MM.1S (cell line): ENCODE results near the gene VPREB1.
"Not testable (repeated sequence)": the region's sequence is repeated elsewhere in the genome, so short reads cannot be mapped to it uniquely, and the experiment has no call there.

ENCODE experiments used
- DNase-seq: peaks from one replicate; pipeline ENCODE4 v3.0.0-alpha.2; 2015
- H2AFZ ChIP-seq: fragments of 300-600 bp; sonication (generic); 2 replicates; pipeline ENCODE4 v1.6.0; 2016; ENCODE audit warnings: antibody characterized with exemption, low read length
- H3F3A ChIP-seq: fragments of 300-600 bp; sonication (generic); 2 replicates; pipeline ENCODE4 v1.6.1; 2016; ENCODE audit warnings: mild to moderate bottlenecking, antibody characterized with exemption, low read length, moderate library complexity, mixed read lengths; ENCODE audit not compliant: insufficient read depth
- H3K27ac ChIP-seq: fragments of 300-600 bp; sonication (generic); 2 replicates; pipeline ENCODE4 v1.5.1; 2016; ENCODE audit warnings: mild to moderate bottlenecking, low read length
- H3K27me3 ChIP-seq: fragments of 300-600 bp; sonication (generic); replicated peaks from 2 replicates; pipeline ENCODE4 v1.6.0; 2016; ENCODE audit warnings: low read length; ENCODE audit not compliant: insufficient read depth
- H3K36me3 ChIP-seq: fragments of 300-600 bp; sonication (generic); replicated peaks from 2 replicates; pipeline ENCODE4 v1.6.1; 2016; ENCODE audit warnings: mild to moderate bottlenecking, low read length, mixed read lengths; ENCODE audit not compliant: insufficient read depth
- H3K4me1 ChIP-seq: fragments of 300-600 bp; sonication (generic); 2 replicates; pipeline ENCODE4 v1.6.1; 2016; ENCODE audit warnings: low read length, mixed read lengths
- H3K4me2 ChIP-seq: fragments of 300-600 bp; sonication (generic); 2 replicates; pipeline ENCODE4 v1.6.0; 2016; ENCODE audit warnings: low read depth, low read length
- H3K4me3 ChIP-seq: fragments of 300-600 bp; sonication (generic); 2 replicates; pipeline ENCODE4 v1.5.1; 2016; ENCODE audit warnings: low read length, mixed read lengths
- H3K79me2 ChIP-seq: fragments of 300-600 bp; sonication (generic); 2 replicates; pipeline ENCODE4 v1.6.1; 2016; ENCODE audit warnings: mixed run types, low read length, mixed read lengths
- H3K9ac ChIP-seq: fragments of 300-600 bp; sonication (generic); 2 replicates; pipeline ENCODE4 v1.6.1; 2016; ENCODE audit warnings: low read length, mixed read lengths
- H3K9me2 ChIP-seq: fragments of 300-600 bp; sonication (generic); replicated peaks from 2 replicates; pipeline ENCODE4 v1.6.1; 2016; ENCODE audit warnings: mild to moderate bottlenecking, low read length, mixed read lengths; ENCODE audit not compliant: insufficient read depth
- H3K9me3 ChIP-seq: fragments of 300-600 bp; sonication (generic); replicated peaks from 2 replicates; pipeline ENCODE4 v1.6.1; 2016; ENCODE audit warnings: mild to moderate bottlenecking, low read length, mixed read lengths; ENCODE audit not compliant: insufficient read depth
- H4K20me1 ChIP-seq: fragments of 300-600 bp; sonication (generic); 2 replicates; pipeline ENCODE4 v1.6.1; 2016; ENCODE audit warnings: mild to moderate bottlenecking, low read length, moderate library complexity, mixed read lengths; ENCODE audit not compliant: insufficient read depth

The VPREB1 gene

DNA sequence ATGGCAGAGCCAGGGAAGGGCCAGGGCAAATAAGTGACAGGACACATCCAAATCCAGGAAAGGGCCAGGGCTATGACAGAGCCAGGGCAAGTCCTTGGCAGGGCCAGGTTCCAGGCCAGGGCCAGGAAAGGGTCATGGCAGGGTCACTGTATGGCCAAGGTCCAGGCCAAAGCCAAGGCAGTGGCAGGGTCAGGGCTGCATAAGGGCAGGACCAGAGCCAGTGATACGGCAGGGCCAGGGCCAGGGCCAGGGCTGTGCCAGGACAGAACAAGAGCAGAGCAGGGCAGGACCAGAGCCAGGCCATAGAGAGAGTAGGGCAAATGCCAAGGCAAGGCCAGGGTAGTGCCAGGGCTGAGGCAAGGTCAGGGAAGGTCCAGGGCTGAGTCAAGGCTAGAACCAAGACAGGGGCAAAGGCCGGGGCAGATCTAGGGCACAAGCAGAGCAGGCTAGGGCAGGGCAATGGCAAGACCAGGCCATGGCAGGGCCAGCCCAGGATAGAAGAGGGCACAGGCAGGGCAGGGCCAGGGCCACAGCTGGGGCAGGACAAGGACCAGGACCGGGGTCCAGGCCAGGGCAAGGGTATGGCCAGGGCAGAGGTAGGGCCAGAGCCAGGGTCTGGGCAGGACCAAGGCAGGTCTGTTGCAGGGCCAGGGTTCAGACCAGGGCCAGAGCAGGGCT lies 46.7 kb downstream of the VPREB1 start:
- not testable (repeated sequence) for H3K79me2 ChIP-seq, DNase-seq, H3F3A ChIP-seq, H4K20me1 ChIP-seq, H3K27ac ChIP-seq, H3K9ac ChIP-seq, H3K4me2 ChIP-seq, H3K36me3 ChIP-seq, H3K27me3 ChIP-seq, H3K9me2 ChIP-seq, H3K4me1 ChIP-seq, H3K9me3 ChIP-seq, H2AFZ ChIP-seq, H3K4me3 ChIP-seq

DNA sequence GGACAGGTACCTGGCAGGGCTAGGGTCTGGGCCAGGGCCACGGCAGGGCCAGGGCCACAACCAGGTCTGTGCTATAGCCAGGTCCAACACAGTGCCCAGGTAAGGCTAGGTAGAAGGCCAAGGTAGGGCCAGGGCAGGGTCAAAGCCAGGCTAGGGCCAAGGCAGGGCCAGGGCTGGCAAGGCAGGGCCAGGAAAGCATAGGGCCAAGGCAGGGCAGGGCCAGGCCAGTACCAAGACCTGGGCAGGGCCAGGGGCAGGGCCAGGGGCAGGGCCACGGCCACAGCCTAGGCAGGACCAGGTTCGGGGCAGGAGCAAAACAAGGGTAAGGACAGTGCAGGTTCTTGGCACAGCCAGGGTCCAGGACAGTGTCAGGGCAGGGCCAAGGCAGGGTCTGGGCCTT lies 48.1 kb downstream of the VPREB1 start:
- DNase-seq, H3F3A ChIP-seq: not testable (repeated sequence)

DNA sequence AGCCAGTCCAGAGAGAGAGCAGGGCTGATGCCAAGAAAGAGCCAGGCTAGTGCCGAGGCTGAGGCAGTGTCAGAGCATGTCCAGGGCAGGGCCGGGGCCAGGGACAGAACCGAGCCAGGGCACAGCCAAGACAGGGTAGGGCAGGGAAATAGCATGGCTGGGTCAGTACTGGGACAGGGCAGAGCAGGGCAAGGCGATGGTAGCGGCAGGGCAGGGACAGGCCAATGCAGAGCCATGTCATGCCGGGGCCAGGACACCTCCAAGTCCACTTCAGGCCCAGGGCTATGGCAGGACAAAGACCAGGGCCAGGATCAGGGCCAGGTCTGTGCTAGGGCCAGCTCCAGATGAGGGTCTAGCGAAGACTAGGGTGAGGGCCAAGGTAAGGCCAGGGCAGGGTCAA lies 48.9 kb downstream of the VPREB1 start:
- not testable (repeated sequence) for H3F3A ChIP-seq, H3K4me2 ChIP-seq, H3K9me3 ChIP-seq, H3K9ac ChIP-seq, H3K79me2 ChIP-seq, H3K27ac ChIP-seq, H4K20me1 ChIP-seq, DNase-seq, H3K27me3 ChIP-seq, H3K4me3 ChIP-seq, H3K4me1 ChIP-seq, H3K9me2 ChIP-seq, H2AFZ ChIP-seq, H3K36me3 ChIP-seq

More for the DNA sequence above, 48.1 kb downstream of the VPREB1 start:
- not testable (repeated sequence) for H3K27ac ChIP-seq, H3K27me3 ChIP-seq, H3K9me2 ChIP-seq, H3K9ac ChIP-seq, H3K36me3 ChIP-seq, H2AFZ ChIP-seq, H4K20me1 ChIP-seq, H3K4me2 ChIP-seq, H3K9me3 ChIP-seq, H3K4me1 ChIP-seq, H3K79me2 ChIP-seq, H3K4me3 ChIP-seq

DNA sequence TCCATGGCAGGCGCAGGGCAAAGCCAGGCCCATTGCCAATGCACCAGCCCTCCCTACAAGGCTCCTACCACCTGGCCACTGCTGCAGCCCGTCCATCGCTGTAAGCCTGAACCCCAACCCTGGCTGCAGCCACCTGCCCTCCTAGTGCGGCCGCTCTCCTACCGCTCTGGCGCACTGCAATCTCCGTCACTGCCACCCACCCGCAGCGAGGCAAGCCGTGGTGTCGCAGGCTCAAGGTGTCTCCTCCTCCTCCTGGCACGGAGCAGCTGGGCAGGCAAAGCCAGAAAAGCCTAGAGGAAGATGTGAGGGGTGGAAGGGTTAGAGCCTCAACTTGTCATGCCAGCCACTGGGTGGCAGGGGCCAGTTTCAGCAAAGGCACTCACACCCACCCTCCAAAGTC lies 50.1 kb downstream of the VPREB1 start:
- not testable (repeated sequence) for H3K4me1 ChIP-seq, H3K9me2 ChIP-seq, H2AFZ ChIP-seq, DNase-seq, H3K9me3 ChIP-seq, H3K27ac ChIP-seq, H3K36me3 ChIP-seq, H3K27me3 ChIP-seq, H3K4me2 ChIP-seq, H4K20me1 ChIP-seq, H3K4me3 ChIP-seq, H3K9ac ChIP-seq, H3F3A ChIP-seq
- peaks cover 16% of the 10 kb centered on the region for H3K79me2 ChIP-seq
